Measurements from ENCODE around the gene ART3. TPM values are rescaled to one million over a fixed set of nuclear protein-coding genes. Genes with fewer than 3 reads are reported as not detected.
A peak's percentile ranks its signal among the peaks of the same experiment; 100 is the strongest.
"Not testable (repeated sequence)": the region's sequence is repeated elsewhere in the genome, so short reads cannot be mapped to it uniquely, and the experiment has no call there.

Gene ART3, protein sequence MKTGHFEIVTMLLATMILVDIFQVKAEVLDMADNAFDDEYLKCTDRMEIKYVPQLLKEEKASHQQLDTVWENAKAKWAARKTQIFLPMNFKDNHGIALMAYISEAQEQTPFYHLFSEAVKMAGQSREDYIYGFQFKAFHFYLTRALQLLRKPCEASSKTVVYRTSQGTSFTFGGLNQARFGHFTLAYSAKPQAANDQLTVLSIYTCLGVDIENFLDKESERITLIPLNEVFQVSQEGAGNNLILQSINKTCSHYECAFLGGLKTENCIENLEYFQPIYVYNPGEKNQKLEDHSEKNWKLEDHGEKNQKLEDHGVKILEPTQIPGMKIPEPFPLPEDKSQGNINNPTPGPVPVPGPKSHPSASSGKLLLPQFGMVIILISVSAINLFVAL
- polyA plus RNA-seq (ENCODE audit: insufficient read length in 4 of 4): under 1 TPM; 0.27 to 0.79 (median 0.56) TPM

DNA sequence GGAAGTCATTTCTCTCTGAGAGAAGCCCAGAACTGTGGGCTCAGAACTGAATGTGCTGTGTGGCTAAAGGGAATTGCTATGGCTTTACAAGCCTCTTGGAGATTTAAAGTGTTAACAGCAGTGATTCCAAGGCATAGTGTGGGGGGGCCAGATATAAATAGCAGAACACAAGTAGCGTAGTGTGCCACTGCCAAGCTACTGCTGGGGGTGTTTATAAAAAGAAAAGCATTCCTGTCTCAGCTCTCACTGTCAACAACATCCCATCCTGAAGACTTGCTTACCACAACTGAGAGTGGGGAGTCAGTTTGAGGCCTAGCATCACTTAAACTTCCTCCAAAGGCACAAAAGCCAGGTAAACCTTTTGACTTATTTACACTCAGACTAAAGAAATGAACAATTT lies at the start of gene ART3:
ART3 (plus strand) TSS at position 242 of the 400 bp plus-strand sequence. CDS start 1,181 bp downstream, outside the sequence.
- no peak for DNase-seq (ENCODE audit: low read depth in 4 of 4, low spot score in 3 of 4)

DNA sequence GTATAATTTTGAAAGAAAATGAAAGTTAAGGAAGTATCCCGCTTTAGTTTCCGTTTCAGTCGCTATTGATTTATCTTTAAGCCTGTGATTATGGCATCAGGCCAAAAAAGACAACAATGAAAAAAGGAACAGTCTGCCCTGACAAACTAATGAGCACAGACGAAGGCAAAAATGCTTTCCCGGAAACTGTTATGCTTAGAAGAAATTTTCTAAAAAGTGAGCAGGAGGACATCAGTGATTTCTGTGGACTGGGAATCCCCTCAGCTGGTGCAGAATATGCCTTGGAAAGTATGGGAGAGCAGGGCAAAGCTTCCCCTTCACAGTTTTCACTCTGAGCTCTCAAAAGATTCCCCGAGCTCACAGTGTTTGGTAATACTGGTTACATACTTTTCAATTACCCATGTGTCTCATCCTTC lies 46.2 kb upstream of the ART3 start:
- peak in 1 of 4 donors; percentile 20 for DNase-seq (ENCODE audit: low read depth in 4 of 4, low spot score in 3 of 4)

DNA sequence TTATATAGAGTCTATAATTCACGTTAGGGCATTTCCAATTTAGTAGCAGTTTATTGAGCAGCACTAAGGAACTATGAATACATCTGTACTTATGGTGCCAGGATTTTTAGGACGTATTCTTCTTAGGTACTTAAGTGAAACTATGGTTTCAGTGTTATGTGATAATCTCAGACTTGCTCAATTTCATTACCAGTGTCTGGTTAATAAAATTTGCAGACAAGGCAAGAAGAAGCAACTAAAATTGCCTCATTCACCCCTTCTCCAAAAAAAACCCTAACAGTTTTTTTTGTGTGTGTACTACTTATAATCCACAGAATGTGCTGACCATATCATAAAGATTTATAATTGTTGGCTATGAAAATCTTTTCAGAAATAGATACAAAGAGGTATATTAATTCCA lies 45.2 kb upstream of the ART3 start:
- no peak for DNase-seq (ENCODE audit: low read depth in 4 of 4, low spot score in 3 of 4)

DNA sequence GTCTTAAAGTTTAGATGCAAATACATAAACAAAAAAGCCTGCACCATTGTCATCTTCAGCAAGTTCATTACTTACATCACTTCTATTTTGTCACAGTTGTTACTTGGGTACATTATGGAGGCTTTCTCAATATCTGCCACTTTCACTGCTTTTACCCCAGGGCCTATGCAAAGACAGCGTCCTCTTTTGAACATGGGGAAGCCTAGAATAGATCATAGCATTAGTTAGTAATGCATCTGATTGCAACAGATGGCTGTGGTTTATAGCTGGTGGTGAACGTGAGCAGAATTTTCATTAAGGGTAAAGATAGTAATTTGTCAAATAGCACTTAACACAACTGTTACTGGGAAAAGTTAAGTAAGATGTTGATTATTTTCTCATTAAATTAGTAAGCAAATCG lies 39.4 kb upstream of the ART3 start:
- no peak for DNase-seq (ENCODE audit: low read depth in 4 of 4, low spot score in 3 of 4)

DNA sequence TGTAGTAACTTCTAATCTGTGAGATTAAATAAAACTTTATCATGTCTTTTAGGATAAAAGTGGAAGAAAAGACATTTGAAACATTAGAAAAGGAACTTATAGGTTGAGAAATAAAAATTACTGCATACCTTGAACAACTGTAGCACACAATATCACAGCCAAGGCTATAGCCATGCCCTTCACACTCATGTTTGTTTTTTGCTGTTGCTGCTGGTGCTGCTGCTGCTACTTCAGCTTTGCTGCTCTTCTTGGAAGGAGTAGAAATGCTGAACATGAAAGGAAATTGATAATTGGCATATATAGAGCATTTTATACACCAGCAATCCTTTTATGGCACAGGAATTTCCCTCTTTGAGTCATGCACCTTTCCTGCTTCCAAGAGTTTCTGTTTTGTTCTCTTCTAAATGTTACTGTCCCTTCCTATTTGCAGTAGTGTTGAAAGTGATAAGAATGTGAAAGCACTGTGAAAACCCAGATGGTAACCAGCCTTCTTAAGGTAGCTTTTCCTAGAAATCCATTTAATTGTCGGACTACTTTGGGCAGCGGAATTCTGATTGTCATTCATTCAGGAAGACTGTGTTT lies 38.6 kb upstream of the ART3 start, which contains the start of gene CXCL11:
CXCL11 (minus strand) TSS at position 272 of the 582 bp plus-strand sequence; CDS start at position 189, 83 bp downstream.
- no peak for DNase-seq (ENCODE audit: low read depth in 4 of 4, low spot score in 3 of 4)

DNA sequence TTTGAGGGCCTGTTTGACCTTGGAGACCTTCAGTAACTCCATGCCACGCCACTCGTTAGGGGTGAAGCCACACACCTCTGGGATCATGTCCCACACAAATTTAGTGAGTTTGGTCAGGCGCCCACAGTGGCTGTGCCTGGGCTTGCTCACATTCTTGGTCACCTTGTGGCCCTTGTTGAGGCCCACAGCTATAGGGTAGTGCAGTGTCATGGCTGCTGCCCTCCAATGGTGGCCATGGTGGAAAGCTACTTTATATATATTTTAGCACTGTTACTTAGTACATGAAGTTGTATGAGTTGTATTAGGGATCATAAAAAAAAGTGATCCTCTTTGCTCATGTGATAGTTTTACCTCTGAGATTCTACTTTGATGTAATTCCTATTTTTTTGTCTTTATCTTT lies 37.7 kb upstream of the ART3 start:
- no peak for DNase-seq (ENCODE audit: low read depth in 4 of 4, low spot score in 3 of 4)

DNA sequence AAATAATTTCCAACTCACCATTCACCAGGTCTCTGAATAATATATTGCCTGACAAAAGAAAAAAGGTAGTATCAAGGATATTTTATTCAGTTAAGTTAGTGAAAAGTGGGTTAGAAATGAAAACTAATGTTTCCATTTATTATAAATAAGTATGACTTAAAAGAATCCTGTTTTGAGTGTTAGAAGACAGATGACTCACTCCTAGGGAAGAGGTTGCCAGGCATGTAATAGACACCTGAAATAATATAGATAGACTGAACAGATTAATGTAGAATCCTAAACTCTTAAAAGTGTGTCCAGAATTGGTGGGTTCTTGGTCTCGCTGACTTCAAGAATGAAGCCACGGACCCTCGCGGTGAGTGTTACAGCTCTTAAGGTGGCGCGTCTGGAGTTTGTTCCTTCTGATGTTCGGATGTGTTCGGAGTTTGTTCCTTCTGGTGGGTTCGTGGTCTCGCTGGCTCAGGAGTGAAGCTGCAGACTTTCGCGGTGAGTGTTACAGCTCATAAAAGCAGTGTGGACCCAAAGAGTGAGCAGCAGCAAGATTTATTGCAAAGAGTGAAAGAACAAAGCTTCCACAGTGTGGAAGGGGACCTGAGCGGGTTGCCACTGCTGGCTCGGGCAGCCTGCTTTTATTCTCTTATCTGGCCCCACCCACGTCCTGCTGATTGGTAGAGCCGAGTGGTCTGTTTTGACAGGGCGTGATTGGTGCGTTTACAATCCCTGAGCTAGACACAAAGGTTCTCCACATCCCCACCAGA lies 32.1 kb upstream of the ART3 start:
- not testable (repeated sequence) for DNase-seq (ENCODE audit: low read depth in 4 of 4, low spot score in 3 of 4)

DNA sequence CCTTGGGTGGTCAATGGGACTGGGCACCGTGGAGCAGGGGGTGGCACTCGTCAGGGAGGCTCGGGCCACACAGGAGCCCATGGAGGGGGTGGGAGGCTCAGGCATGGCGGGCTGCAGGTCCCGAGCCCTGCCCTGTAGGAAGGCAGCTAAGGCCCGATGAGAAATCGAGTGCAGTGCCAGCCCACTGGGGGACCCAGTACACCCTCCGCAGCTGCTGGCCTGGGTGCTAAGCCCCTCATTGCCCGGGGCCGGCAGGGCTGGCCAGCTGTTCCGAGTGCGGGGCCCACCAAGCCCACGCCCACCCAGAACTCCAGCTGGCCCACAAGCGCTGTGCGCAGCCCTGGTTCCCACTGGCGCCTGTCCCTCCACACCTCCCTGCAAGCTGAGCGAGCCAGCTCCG lies 31.2 kb upstream of the ART3 start:
- DNase-seq (ENCODE audit: low read depth in 4 of 4, low spot score in 3 of 4): not testable (repeated sequence)

DNA sequence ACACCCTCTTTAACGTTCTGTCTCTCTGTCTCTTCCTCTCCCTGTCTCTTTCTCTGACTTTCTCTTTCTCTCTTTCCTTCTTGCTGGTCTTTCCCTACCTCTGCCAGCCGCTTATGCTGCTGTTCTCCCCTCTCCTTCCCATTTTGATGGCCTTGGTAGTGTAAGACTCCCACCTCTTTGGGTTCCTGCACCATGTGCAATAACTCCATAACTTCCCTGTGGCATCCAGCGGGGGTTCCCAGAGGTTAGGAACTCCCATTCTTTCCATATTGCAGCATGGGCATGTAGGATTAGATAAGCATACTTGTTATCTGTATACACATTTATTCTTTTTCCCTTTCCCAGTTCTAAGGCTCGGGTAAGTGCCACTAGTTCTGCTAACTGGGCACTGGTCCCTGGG lies 29.8 kb upstream of the ART3 start:
- DNase-seq (ENCODE audit: low read depth in 4 of 4, low spot score in 3 of 4): not testable (repeated sequence)

DNA sequence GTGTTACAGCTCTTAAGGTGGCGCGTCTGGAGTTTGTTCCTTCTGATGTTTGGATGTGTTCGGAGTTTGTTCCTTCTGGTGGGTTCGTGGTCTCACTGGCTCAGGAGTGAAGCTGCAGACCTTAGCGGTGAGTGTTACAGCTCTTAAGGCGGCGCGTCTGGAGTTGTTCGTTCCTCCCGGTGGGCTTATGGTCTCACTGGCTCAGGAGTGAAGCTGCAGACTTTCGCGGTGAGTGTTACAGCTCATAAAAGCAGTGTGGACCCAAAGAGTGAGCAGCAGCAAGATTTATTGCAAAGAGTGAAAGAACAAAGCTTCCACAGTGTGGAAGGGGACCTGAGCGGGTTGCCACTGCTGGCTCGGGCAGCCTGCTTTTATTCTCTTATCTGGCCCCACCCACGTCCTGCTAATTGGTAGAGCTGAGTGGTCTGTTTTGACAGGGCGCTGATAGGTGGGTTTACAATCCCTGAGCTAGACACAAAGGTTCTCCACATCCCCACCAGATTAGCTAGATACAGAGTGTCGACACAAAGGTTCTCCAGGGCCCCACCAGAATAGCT lies 24.6 kb upstream of the ART3 start:
- DNase-seq (ENCODE audit: low read depth in 4 of 4, low spot score in 3 of 4): not testable (repeated sequence)

DNA sequence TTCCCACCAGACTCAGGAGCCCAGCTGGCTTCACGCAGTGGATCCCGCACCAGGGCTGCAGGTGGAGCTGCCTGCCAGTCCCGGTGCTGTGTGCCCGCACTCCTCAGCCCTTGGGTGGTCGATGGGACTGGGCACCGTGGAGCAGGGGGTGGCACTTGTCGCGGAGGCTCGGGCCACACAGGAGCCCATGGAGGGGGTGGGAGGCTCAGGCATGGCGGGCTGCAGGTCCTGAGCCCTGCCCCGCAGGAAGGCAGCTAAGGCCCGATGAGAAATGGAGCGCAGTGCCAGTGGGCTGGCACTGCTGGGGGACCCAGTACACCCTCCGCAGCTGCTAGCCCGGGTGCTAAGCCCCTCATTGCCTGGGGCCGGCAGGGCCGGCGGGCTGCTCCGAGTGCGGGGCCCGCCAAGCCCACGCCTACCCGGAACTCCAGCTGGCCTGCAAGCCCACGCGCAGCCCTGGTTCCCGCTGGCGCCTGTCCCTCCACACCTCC lies 23.9 kb upstream of the ART3 start:
- DNase-seq (ENCODE audit: low read depth in 4 of 4, low spot score in 3 of 4): not testable (repeated sequence)

DNA sequence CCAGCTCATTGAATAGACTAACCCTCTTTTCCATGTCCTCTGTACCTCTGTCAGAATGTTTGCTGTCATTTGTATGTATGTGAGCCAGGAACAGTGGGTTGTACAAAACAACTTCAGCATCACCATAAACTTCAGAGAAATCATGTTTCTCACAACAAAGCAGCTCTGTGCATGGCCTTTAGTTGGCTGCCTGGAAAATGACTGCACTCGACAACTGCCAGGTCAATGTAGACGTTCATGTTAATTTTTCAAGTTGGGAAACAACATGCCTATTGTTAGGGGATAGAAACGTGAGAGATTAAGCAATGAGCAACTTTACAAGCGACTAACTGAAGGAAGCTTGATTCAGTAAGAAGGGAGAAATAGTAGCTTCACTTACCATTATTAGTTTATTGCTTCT lies 20.8 kb upstream of the ART3 start:
- no peak for DNase-seq (ENCODE audit: low read depth in 4 of 4, low spot score in 3 of 4)

DNA sequence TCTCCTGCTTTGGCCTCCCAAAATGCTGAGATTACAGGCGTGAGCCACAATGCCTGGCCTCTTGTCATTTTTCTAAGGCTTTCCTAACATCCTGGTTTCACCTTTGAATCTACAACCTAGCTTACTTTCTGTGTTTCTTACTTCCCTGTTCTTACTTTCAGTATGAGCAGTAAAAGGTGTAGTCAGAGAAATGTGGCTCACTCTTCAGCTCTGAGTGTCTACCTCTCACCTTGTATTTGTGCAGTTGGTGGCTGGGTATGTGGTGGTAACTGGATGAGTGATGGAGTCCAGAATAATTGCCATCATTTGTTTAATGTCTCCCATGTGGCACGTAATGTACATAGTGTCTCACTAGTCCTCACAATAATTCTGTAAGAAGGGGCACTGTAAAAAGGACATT lies 19.5 kb upstream of the ART3 start:
- no peak for DNase-seq (ENCODE audit: low read depth in 4 of 4, low spot score in 3 of 4)

DNA sequence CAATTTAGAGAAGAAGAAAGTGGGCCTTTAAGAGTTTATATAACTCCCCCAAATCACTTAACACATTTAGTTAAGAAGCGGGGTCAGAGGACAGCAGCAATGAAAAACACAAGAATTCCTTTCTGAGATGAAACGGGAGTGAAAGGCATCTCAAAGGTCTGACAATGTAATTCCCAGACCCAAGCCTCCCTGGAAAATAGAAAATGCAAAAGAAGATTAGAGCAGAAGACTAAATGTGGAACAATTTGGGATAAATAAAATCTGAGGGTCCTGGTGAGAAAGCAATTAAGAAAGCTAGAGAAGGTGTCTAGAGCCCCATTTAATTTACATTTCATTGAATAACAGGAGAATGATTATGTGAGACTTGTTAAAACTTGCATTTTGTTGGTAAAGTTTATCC lies 19.1 kb upstream of the ART3 start:
- DNase-seq (ENCODE audit: low read depth in 4 of 4, low spot score in 3 of 4): no peak

DNA sequence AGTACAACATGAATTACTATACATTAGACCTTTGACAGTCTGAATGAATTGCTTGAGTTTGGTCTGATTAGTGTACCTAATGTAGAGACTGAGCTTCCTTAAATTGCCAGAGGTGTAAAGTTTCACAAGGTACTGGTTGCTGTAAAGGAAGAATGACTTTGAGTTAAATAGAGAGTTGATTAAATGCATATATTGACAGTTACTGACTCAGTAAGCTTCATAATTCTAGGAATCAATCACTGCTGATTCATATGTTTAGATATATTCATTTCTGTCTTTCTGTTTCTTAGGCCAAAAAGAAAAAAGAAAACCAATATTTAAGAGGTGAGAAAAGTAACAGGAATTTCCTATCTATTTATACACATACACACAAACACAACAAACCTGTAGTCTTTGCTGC lies 16.2 kb upstream of the ART3 start:
- DNase-seq (ENCODE audit: low read depth in 4 of 4, low spot score in 3 of 4): no peak

DNA sequence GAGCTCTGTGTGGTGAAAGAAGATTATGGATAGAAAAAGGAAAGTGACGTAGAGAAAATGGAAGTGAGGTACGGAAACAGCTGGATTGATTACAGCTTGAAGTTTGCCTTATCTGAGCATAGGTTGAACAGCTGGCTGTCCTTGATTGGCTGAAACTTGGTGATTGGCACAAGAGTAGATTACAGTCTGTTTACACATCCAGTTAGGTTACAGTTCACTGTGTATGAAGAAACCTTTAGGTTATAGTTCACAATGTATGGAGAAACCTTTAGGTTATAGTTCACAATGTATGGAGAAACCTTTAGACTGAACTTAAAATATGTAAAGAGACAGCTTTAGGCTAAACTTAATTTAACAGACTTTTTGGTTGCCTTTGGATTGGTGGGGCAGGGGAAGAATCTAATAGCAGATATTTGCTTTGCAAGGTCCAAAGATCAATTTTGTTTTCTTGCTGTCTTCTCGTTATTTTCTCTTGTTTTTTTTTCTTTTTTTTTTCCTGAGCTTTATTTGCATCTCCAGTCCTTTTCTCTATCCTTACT lies 15.6 kb upstream of the ART3 start:
- DNase-seq (ENCODE audit: low read depth in 4 of 4, low spot score in 3 of 4): no peak

DNA sequence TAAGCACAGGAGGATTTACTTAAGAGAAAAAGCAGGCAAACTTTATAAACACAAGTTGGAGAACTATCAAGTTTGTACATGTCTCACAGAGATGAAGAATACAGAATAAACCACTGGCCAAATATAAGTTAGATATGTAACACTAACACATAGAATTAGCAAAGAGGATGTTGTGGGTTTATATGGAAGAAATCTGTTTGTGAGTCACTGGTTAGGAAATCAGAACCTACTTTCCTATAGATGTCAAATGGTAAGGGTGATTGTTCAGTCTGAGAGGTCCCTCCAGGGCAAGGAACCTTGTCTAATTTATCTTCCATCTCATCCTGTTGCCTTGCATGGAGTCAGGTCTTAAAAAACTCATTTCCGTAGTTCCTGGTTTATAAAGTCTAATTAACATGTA lies 14.8 kb upstream of the ART3 start:
- DNase-seq (ENCODE audit: low read depth in 4 of 4, low spot score in 3 of 4): no peak

DNA sequence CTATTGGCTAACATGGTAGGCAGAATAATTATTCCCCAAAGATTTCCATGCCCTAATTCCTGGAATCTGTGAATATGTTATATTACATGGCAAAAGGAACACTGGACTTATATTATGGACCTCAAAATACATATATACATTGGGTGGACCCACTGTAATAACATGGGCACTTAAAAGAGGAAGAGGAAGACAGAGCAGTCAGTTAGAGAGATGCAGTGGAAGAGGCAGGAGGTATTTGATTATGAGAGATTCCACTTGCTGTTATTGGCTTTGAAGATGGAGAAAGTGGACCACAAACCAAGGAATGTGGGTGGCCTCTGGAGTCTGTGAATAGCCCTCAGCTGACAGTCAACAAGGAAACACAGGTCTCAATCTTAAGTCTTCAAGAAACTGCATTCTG lies 14.0 kb upstream of the ART3 start:
- no peak for DNase-seq (ENCODE audit: low read depth in 4 of 4, low spot score in 3 of 4)

DNA sequence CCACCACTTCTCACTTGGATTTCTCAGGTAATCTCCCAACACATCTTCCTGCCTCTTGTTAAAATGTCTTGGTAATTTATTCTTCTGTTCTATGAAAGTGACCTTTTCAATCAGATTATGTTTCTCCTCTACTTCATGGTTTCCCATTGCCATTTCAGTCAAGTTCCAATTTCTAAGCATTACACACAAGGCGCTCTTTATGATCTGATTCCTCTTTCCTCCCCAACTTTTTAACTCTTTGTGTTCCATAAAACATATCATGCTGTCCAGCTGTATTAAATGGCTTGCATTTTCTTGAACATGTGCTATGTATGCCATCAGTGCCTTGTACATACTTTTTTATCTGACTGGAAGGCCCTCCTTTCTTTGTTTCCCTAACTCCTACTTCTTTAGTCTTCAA lies 13.1 kb upstream of the ART3 start:
- DNase-seq (ENCODE audit: low read depth in 4 of 4, low spot score in 3 of 4): no peak

DNA sequence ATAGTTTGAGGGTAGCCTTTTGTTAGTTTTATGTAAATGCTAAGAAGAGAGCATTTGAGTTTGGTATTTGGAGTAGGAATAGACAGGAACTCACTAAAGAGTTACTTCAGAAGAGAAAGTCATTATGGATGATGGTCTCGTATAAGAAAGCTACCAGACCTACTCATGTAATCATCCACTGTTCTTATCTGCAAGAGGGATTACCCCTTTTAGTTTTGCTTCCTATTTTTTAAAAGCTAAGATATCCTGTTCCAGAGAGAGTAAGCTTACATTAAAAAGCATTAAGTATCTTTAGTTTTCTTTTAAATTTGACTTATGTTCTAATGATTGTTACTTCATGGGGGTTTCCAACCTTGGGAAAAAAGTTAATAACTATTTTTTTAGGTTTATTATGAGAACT lies 12.5 kb upstream of the ART3 start:
- no peak for DNase-seq (ENCODE audit: low read depth in 4 of 4, low spot score in 3 of 4)

DNA sequence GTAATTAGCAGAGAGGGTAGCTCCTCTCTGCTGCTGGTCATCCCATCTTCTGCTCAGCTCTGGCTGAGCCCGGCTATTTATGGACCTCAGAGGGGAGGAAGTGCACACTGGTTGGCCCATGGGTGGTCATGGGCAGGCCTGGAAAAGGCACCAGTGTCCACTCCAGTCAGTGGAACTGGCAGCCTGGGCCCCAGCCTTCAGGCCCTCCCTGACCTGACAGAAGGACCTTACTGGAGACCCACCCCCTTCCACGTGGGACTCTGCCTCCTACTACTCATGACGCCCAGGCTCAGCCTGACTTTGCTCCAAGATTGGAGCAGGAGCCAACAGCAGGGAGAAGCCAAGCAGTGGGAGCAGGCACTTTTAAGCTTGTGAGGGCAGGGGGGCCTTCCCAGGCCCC lies 8.0 kb upstream of the ART3 start:
- DNase-seq (ENCODE audit: low read depth in 4 of 4, low spot score in 3 of 4): no peak

Measured in left renal pelvis (tissue), 4 donors.